Keratinocyte (primary cell): ENCODE data around the gene TRIM38. TPM values are rescaled to one million over a fixed set of nuclear protein-coding genes. Genes with fewer than 3 reads are reported as not detected.

Experiments used
- DNase-seq: peaks from one replicate; pipeline ENCODE4 v3.0.0-alpha.2; 2011; ENCODE audit warnings: low read depth, missing footprints, low spot score
- FAIRE-seq: peaks from 2 replicates; lab custom pipeline; 2011; peaks lifted over from hg19 to GRCh38; lab: Jason Lieb, UNC
- H2AFZ ChIP-seq: 2 replicates; pipeline ENCODE4 v1.6.0; 2012; ENCODE audit warnings: low read length, control low read depth, inconsistent platforms; ENCODE audit not compliant: control insufficient read depth
- H3K27ac ChIP-seq: 2 replicates; pipeline ENCODE4 v1.5.1; 2011; ENCODE audit warnings: low read length; ENCODE audit not compliant: control insufficient read depth, insufficient read depth
- H3K27me3 ChIP-seq: 3 replicates; pipeline ENCODE4 v1.6.0; 2011; ENCODE audit warnings: low read length; ENCODE audit not compliant: control insufficient read depth, insufficient read depth; ENCODE audit errors: extremely low read depth
- H3K36me3 ChIP-seq, 2 experiments: 2 replicates in 1 of 2; 3 replicates in 1 of 2; pipeline ENCODE4 v1.5.1; 2011; ENCODE audit warnings: low read length in 2 of 2, mild to moderate bottlenecking in 1 of 2; ENCODE audit not compliant: control insufficient read depth in 2 of 2, insufficient read depth in 2 of 2; ENCODE audit errors: extremely low read depth in 1 of 2
- H3K4me1 ChIP-seq: 3 replicates; pipeline ENCODE4 v1.5.1; 2011; ENCODE audit warnings: low read length; ENCODE audit not compliant: control insufficient read depth, insufficient read depth; ENCODE audit errors: extremely low read depth
- H3K4me2 ChIP-seq: 3 replicates; pipeline ENCODE4 v1.6.0; 2011; ENCODE audit warnings: low read depth, low read length; ENCODE audit not compliant: control insufficient read depth, insufficient read depth; ENCODE audit errors: extremely low read depth
- H3K4me3 ChIP-seq, 3 experiments: fragments of 200-600 bp in 1 of 3; sonication (generic) in 1 of 3; 2 replicates in 2 of 3; 3 replicates in 1 of 3; pipeline ENCODE4 v1.5.1; 2011 to 2016; ENCODE audit warnings: low read length in 3 of 3, mild to moderate bottlenecking in 3 of 3, control low read depth in 2 of 3, inconsistent platforms in 1 of 3, low read depth in 1 of 3, mixed read lengths in 1 of 3, mixed run types in 1 of 3, moderate library complexity in 1 of 3; ENCODE audit not compliant: control insufficient read depth in 2 of 3, insufficient read depth in 2 of 3; ENCODE audit errors: extremely low read depth in 1 of 3
- H3K79me2 ChIP-seq: 2 replicates; pipeline ENCODE4 v1.6.0; 2012; ENCODE audit warnings: low read length; ENCODE audit not compliant: control insufficient read depth, insufficient read depth
- H3K9ac ChIP-seq: 3 replicates; pipeline ENCODE4 v1.6.0; 2011; ENCODE audit warnings: low read length; ENCODE audit not compliant: control insufficient read depth, insufficient read depth; ENCODE audit errors: extremely low read depth
- H3K9me1 ChIP-seq: 3 replicates; pipeline ENCODE4 v1.6.0; 2011; ENCODE audit warnings: low read length; ENCODE audit not compliant: control insufficient read depth, insufficient read depth; ENCODE audit errors: extremely low read depth
- H3K9me3 ChIP-seq: 2 replicates; pipeline ENCODE4 v1.5.1; 2012; ENCODE audit warnings: low read depth, low read length; ENCODE audit not compliant: control insufficient read depth
- H4K20me1 ChIP-seq: 3 replicates; pipeline ENCODE4 v1.6.0; 2011; ENCODE audit warnings: low read length; ENCODE audit not compliant: control insufficient read depth, insufficient read depth; ENCODE audit errors: extremely low read depth
- EZH2 ChIP-seq: IDR thresholded peaks from one replicate; pipeline ENCODE4 v1.6.1; 2012; ENCODE audit warnings: inconsistent platforms, mild to moderate bottlenecking, low read length, moderate library complexity
- dilution Hi-C: fragments of 300-500 bp; cut with MboI; formaldehyde crosslinking; loops from one replicate; pipeline ENCODE4 v1.7.0; 2020; ENCODE audit warnings: low sequenced_read_pairs; ENCODE audit not compliant: extremely low pct_ligation_motif_present
- polyA plus RNA-seq, 5 experiments: library from polyadenylated mRNA; depleted of rRNA in 3 of 5; stranded (reverse) in 3 of 5; stranded (forward) in 1 of 5; unstranded in 1 of 5; fragments of >200 nt; gene quantifications; 1 replicate in 1 of 5; 2 replicates in 3 of 5; 3 replicates in 1 of 5; pipeline versions ENCODE4 v1.2.1 to v1.2.3, GENCODE V29; 2011 to 2012; ENCODE audit warnings: missing spikeins in 2 of 5, low read depth in 1 of 5, low replicate concordance in 1 of 5
- TF ChIP-seq, protein P1 (sequence below), 3 experiments: IDR thresholded peaks in 1 of 3; conservative IDR thresholded peaks in 1 of 3; optimal IDR thresholded peaks in 1 of 3; 2 replicates in 2 of 3; 3 replicates in 1 of 3; pipeline versions ENCODE3 to v1.5.1; 2011; ENCODE audit warnings: low read length in 3 of 3, mild to moderate bottlenecking in 3 of 3, moderate library complexity in 2 of 3, control low read depth in 1 of 3, inconsistent platforms in 1 of 3; ENCODE audit not compliant: insufficient read depth in 2 of 3; ENCODE audit errors: extremely low read depth in 1 of 3

Gene TRIM38
- polyA plus RNA-seq, 1 donor (not counting 4 experiments of a cell fraction or from before 2014, with no cell fraction given) = 7.8 TPM

DNA sequence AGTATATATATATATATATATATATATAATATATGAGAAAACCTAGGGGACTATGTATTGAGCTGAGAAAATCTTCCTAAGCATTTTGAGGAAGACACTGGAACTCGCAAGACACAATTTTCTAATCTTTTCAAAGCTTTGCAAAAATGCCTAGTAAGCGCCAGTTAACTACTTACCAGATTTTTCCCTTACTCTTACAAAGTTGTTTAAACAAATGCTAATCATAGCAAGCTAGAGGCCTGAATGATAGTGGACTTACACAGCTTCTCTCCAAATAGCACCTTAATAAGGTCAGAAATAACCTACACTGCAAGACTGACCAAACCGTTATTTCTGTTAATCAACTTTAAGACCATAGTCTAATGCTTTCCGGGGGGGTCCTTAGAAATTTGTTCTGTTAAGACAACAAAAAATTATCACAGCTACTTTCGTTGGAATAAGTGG, 68.6 kb downstream of the TRIM38 start:
- TF ChIP-seq EZH2 = no peak
- TF ChIP-seq, protein P1, sequence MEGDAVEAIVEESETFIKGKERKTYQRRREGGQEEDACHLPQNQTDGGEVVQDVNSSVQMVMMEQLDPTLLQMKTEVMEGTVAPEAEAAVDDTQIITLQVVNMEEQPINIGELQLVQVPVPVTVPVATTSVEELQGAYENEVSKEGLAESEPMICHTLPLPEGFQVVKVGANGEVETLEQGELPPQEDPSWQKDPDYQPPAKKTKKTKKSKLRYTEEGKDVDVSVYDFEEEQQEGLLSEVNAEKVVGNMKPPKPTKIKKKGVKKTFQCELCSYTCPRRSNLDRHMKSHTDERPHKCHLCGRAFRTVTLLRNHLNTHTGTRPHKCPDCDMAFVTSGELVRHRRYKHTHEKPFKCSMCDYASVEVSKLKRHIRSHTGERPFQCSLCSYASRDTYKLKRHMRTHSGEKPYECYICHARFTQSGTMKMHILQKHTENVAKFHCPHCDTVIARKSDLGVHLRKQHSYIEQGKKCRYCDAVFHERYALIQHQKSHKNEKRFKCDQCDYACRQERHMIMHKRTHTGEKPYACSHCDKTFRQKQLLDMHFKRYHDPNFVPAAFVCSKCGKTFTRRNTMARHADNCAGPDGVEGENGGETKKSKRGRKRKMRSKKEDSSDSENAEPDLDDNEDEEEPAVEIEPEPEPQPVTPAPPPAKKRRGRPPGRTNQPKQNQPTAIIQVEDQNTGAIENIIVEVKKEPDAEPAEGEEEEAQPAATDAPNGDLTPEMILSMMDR (optimal IDR thresholded peaks at IDR 0.05 in 1 of 3, IDR thresholded peaks at IDR 0.05 in 1 of 3, conservative IDR thresholded peaks at IDR 0.05 in 1 of 3; ENCODE audit: extremely low read depth in 1 of 3, insufficient read depth in 2 of 3, low read length in 3 of 3) = no peak
- Histone ChIP-seq H3K9ac (peak overlapping the region; percentile 77), H3K4me1 (peaks cover 18% of the 10 kb centered on the region), H4K20me1 (no peaks in the 10 kb centered on the region), H3K36me3 (no peaks in the 10 kb centered on the region), H3K27ac (peak overlapping the region; percentile 83), H3K79me2 (no peaks in the 10 kb centered on the region), H3K4me2 (peak overlapping the region; percentile 91), H3K9me3 (no peaks in the 10 kb centered on the region), H3K4me3 (peak overlapping the region; percentile 45 to 84 (median 82)), H3K9me1 (no peaks in the 10 kb centered on the region), H3K27me3 (no peaks in the 10 kb centered on the region), H2AFZ (no peak overlapping the region)
- dilution Hi-C loops = no loop called here
- FAIRE-seq = no peak
- DNase-seq = no peak

DNA sequence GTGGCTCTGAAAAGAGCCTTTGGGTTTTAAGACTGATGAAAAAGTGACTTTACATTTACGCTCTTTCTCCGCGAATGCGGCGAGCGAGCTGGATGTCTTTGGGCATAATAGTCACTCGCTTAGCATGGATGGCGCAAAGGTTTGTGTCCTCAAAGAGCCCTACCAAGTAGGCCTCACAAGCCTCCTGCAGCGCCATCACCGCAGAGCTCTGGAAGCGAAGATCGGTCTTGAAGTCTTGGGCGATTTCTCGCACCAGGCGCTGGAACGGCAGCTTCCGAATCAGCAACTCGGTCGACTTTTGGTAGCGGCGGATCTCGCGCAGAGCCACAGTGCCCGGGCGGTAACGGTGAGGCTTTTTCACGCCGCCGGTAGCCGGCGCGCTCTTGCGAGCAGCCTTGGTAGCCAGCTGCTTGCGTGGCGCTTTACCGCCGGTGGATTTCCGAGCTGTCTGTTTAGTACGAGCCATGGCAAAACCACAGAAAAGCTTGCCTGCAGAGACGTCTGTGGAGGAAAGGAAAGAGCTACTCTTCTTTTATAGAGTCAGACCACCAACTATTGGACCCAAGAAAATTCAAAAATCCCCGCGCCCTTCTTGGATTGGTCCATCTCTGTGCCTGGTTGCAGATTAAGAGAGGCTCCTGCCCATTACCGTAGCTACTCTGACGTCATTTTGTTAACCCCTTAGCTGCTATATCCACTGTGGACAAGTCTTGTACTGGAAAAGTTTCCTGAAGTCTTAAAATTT, 69.2 kb downstream of the TRIM38 start:
- TF ChIP-seq EZH2 = no peak
- TF ChIP-seq, protein P1 (optimal IDR thresholded peaks at IDR 0.05 in 1 of 3, IDR thresholded peaks at IDR 0.05 in 1 of 3, conservative IDR thresholded peaks at IDR 0.05 in 1 of 3; ENCODE audit: extremely low read depth in 1 of 3, insufficient read depth in 2 of 3, low read length in 3 of 3) = peak; percentile 16 to 47 (median 30)

More for the DNA sequence above, 69.2 kb downstream of the TRIM38 start:
- peak overlapping the region; percentile 77 for H3K9ac ChIP-seq
- H3K4me2 ChIP-seq = peak overlapping the region; percentile 91
- H3K4me3 ChIP-seq = peak overlapping the region; percentile 45 to 84 (median 82)
- no peaks in the 10 kb centered on the region for H3K27me3 ChIP-seq
- H3K9me3 ChIP-seq = no peaks in the 10 kb centered on the region
- dilution Hi-C loops = no loop called here
- H3K79me2 ChIP-seq = no peaks in the 10 kb centered on the region
- FAIRE-seq (peak; percentile 76), DNase-seq (no peak)
- peak overlapping the region; percentile 56 for H2AFZ ChIP-seq
- peak overlapping the region; percentile 83 for H3K27ac ChIP-seq
- H3K4me1 ChIP-seq = peaks cover 18% of the 10 kb centered on the region
- no peaks in the 10 kb centered on the region for H3K9me1 ChIP-seq
- no peaks in the 10 kb centered on the region for H3K36me3 ChIP-seq
- no peaks in the 10 kb centered on the region for H4K20me1 ChIP-seq
